Sigmoid colon (tissue), 7 donors: ENCODE measurements around the gene NACC2. TPM values are rescaled to one million over a fixed set of nuclear protein-coding genes. Genes with fewer than 3 reads are reported as not detected.

ENCODE experiments used
- DNase-seq: peaks from one replicate; pipeline ENCODE4 v3.0.0-alpha.2; 2019
- H3K27ac ChIP-seq, 4 donors: fragments of 200-600 bp; sonication (generic); one replicate each; pipeline ENCODE4 v1.5.1; 2016 to 2019; ENCODE audit warnings: mild to moderate bottlenecking in 1 of 4
- H3K27me3 ChIP-seq, 3 donors: fragments of 200-600 bp; sonication (generic); one replicate each; pipeline ENCODE4 v1.5.1; 2019; ENCODE audit warnings: mild to moderate bottlenecking in 1 of 3
- H3K36me3 ChIP-seq, 4 donors: fragments of 200-600 bp; sonication (generic); one replicate each; pipeline ENCODE4 v1.5.1; 2016 to 2019
- H3K4me1 ChIP-seq, 4 donors: fragments of 200-600 bp; sonication (generic); one replicate each; pipeline ENCODE4 v1.5.1; 2017 to 2019
- H3K4me3 ChIP-seq, 4 donors: fragments of 200-600 bp; sonication (generic); one replicate each; pipeline ENCODE4 v1.5.1; 2017 to 2019; ENCODE audit warnings: mild to moderate bottlenecking in 2 of 4, moderate library complexity in 1 of 4
- H3K9me3 ChIP-seq, 4 donors: fragments of 200-600 bp in 3 of 4; sonication (generic) in 3 of 4; one replicate each; pipeline versions ENCODE4 v1.5.1 to v1.6.1; 2013 to 2019
- CTCF ChIP-seq, 4 experiments: fragments of 450-650 bp in 3 of 4; fragments of 200-600 bp in 1 of 4; IDR thresholded peaks; one replicate each; pipeline ENCODE4 v1.5.1; 2016 to 2019; ENCODE audit warnings: antibody characterized with exemption in 4 of 4, mild to moderate bottlenecking in 3 of 4, moderate library complexity in 2 of 4
- EP300 ChIP-seq, 4 donors: sonication (generic); formaldehyde crosslinking; IDR thresholded peaks; one replicate each; pipeline ENCODE4 v1.6.1; 2017; ENCODE audit warnings: antibody characterized with exemption in 4 of 4
- POLR2A ChIP-seq, 2 donors: fragments of 450-650 bp; IDR thresholded peaks; one replicate each; pipeline ENCODE4 v1.6.1; 2016; ENCODE audit warnings: antibody characterized with exemption in 2 of 2, mild to moderate bottlenecking in 2 of 2, moderate library complexity in 2 of 2
- POLR2AphosphoS5 ChIP-seq, 4 donors: sonication (generic); formaldehyde crosslinking; IDR thresholded peaks; one replicate each; pipeline ENCODE4 v1.6.1; 2017; ENCODE audit warnings: antibody characterized with exemption in 4 of 4
- WGBS, 2 donors: extraction: QIAGEN DNeasy Blood & Tissue Kit; methylation state at CpG; one replicate each; pipeline ENCODE4 v1.1.7; 2013; 5-methylcytosine and 5-hydroxymethylcytosine counted together
- intact Hi-C: fragments of 100-400 bp; cut with DNase I; formaldehyde crosslinking; loops from one replicate; pipeline ENCODE4 v1.15.1; 2023
- polyA plus RNA-seq, 3 donors: library from polyadenylated mRNA; stranded (reverse); fragments of 200-250 nt; gene quantifications; one replicate each; pipeline ENCODE4 v1.2.3, GENCODE V29; 2013
- total RNA-seq, 4 donors: library from RNA; depleted of rRNA; stranded (reverse); fragments of >200 nt; gene quantifications; one replicate each; pipeline ENCODE4 v1.1.0, GENCODE V29; 2016
- donor health status: healthy with polysubstance abuse.
- donor health status: Bipolar disorder and iron deficiency.
- donor health status: healthy.

NACC2 gene
- total and polyA plus RNA-seq, 7 donors = 3.6 to 80.0 (median 41.6) TPM

- Histone ChIP-seq H3K9me3 (no peaks in the 10 kb centered on the region), H3K36me3 (peaks cover 4 to 40% (median 21%) of the 10 kb centered on the region in 4 donors), H3K4me1 (peaks cover 0 to 56% (median 47%) of the 10 kb centered on the region in 4 donors), H3K27me3 (no peaks in the 10 kb centered on the region), H3K4me3 (no peak overlapping the region), H3K27ac (peak overlapping the region in 3 of 4 donors; percentile 31 to 83 (median 76))
- intact Hi-C loops = loop anchor here (5.0 kb wide), 1 partner anchor 42 kb away; no protein-coding TSS in a partner anchor
- no peak for TF ChIP-seq CTCF (IDR thresholded peaks at IDR 0.05)
- TF ChIP-seq POLR2A (IDR thresholded peaks at IDR 0.05) = no peak
- TF ChIP-seq EP300 (IDR thresholded peaks at IDR 0.05) = no peak
- no peak for TF ChIP-seq POLR2AphosphoS5 (IDR thresholded peaks at IDR 0.05)
- DNase-seq = no peak
- 94% methylated on average over 17 of the region's 17 CpGs for WGBS, 2 donors
These were observed 84.9 kb downstream of the NACC2 start for GRCh38 chr9:136010176-136010575.

GRCh38 chr9:136009516-136009915 is 85.6 kb downstream of the NACC2 start:
- 90 to 92% methylated on average over 16 of the region's 16 CpGs for WGBS, 2 donors
- DNase-seq = no peak
- Histone ChIP-seq H3K27me3 (no peaks in the 10 kb centered on the region), H3K27ac (peak overlapping the region in 3 of 4 donors; percentile 11 to 85 (median 83)), H3K36me3 (peaks cover 4 to 34% (median 21%) of the 10 kb centered on the region in 4 donors), H3K4me1 (peaks cover 0 to 56% (median 50%) of the 10 kb centered on the region in 4 donors), H3K9me3 (no peaks in the 10 kb centered on the region), H3K4me3 (no peak overlapping the region)
- TF ChIP-seq EP300 (IDR thresholded peaks at IDR 0.05) = no peak
- TF ChIP-seq POLR2AphosphoS5 (IDR thresholded peaks at IDR 0.05) = no peak
- TF ChIP-seq CTCF (IDR thresholded peaks at IDR 0.05) = no peak
- no peak for TF ChIP-seq POLR2A (IDR thresholded peaks at IDR 0.05)
- intact Hi-C loops = no loop called here

GRCh38 chr9:136008693-136008997 is 86.4 kb downstream of the NACC2 start:
- Histone ChIP-seq H3K27ac (peak overlapping the region; percentile 11 to 85 (median 74)), H3K4me1 (peaks cover 0 to 65% (median 56%) of the 10 kb centered on the region in 4 donors), H3K27me3 (no peaks in the 10 kb centered on the region)

GRCh38 chr9:136007934-136008692 is 87.0 kb downstream of the NACC2 start:
- Histone ChIP-seq H3K9me3 (no peaks in the 10 kb centered on the region), H3K4me1 (peaks cover 0 to 66% (median 60%) of the 10 kb centered on the region in 4 donors), H3K27me3 (no peaks in the 10 kb centered on the region), H3K36me3 (peaks cover 4 to 26% (median 13%) of the 10 kb centered on the region in 4 donors), H3K4me3 (no peak overlapping the region), H3K27ac (peak overlapping the region; percentile 46 to 85 (median 74))
- no peak for DNase-seq
- intact Hi-C loops = no loop called here
- 83% methylated on average over 24 of the region's 24 CpGs for WGBS, 2 donors
- TF ChIP-seq POLR2A (IDR thresholded peaks at IDR 0.05) (no peak), EP300 (IDR thresholded peaks at IDR 0.05) (no peak), POLR2AphosphoS5 (IDR thresholded peaks at IDR 0.05) (peak in 1 of 4 donors; percentile 7), CTCF (IDR thresholded peaks at IDR 0.05) (no peak)

More at GRCh38 chr9:136008693-136008997, 86.4 kb downstream of the NACC2 start:
- intact Hi-C loops = no loop called here
- 86 to 87% methylated on average over 21 of the region's 21 CpGs for WGBS, 2 donors
- TF ChIP-seq POLR2AphosphoS5 (IDR thresholded peaks at IDR 0.05) = no peak
- TF ChIP-seq EP300 (IDR thresholded peaks at IDR 0.05) = no peak
- no peak for TF ChIP-seq POLR2A (IDR thresholded peaks at IDR 0.05)
- no peak for TF ChIP-seq CTCF (IDR thresholded peaks at IDR 0.05)
- Histone ChIP-seq H3K36me3 (peaks cover 4 to 32% (median 18%) of the 10 kb centered on the region in 4 donors), H3K9me3 (no peaks in the 10 kb centered on the region), H3K4me3 (no peak overlapping the region)
- DNase-seq = no peak
